Right renal cortex interstitium (tissue), 3 donors: ENCODE measurements around the gene CCR5AS.
A peak's percentile ranks its signal among the peaks of the same experiment; 100 is the strongest.

Source experiments
- DNase-seq, 3 donors: peaks; one replicate each; pipeline ENCODE4 v3.0.0-alpha.2; 2013; ENCODE audit warnings: low read depth in 3 of 3, low spot score in 2 of 3

CCR5AS gene

GRCh38 chr3:46383211-46383950 lies 23.5 kb downstream of the CCR5AS start:
- no peak for DNase-seq

- DNase-seq = no peak
These were observed 25.2 kb downstream of the CCR5AS start for GRCh38 chr3:46381625-46382024.

- no peak for DNase-seq
These were observed 26.2 kb downstream of the CCR5AS start for GRCh38 chr3:46380471-46381221.

GRCh38 chr3:46378426-46378942 lies 28.4 kb downstream of the CCR5AS start:
- peak; percentile 12 to 32 (median 19) for DNase-seq

GRCh38 chr3:46375814-46376213 lies 31.1 kb downstream of the CCR5AS start:
- no peak for DNase-seq

GRCh38 chr3:46375218-46375617 lies 31.6 kb downstream of the CCR5AS start:
- DNase-seq = no peak

GRCh38 chr3:46374755-46375154 lies 32.1 kb downstream of the CCR5AS start:
- DNase-seq = no peak

- no peak for DNase-seq
These were observed 34.1 kb downstream of the CCR5AS start for GRCh38 chr3:46372492-46373359.

- DNase-seq = no peak
These were observed 35.1 kb downstream of the CCR5AS start for GRCh38 chr3:46371519-46372340.

- no peak for DNase-seq
These were observed 35.9 kb downstream of the CCR5AS start, which contains the start of gene CCR5 for GRCh38 chr3:46370839-46371518. CCR5 (plus strand) TSS chr3:46370946; CDS start chr3:46372903, 1,957 bp downstream.

GRCh38 chr3:46369675-46370132 lies 37.2 kb downstream of the CCR5AS start:
- no peak for DNase-seq

GRCh38 chr3:46369151-46369550 lies 37.7 kb downstream of the CCR5AS start:
- no peak for DNase-seq

- DNase-seq = no peak
These were observed 38.3 kb downstream of the CCR5AS start for GRCh38 chr3:46368569-46368968.

GRCh38 chr3:46367811-46368210 lies 39.1 kb downstream of the CCR5AS start:
- DNase-seq = no peak

GRCh38 chr3:46365737-46366524 lies 40.9 kb downstream of the CCR5AS start:
- DNase-seq = no peak

GRCh38 chr3:46365041-46365440 lies 41.8 kb downstream of the CCR5AS start:
- DNase-seq = no peak

GRCh38 chr3:46361408-46362283 lies 45.2 kb downstream of the CCR5AS start:
- DNase-seq = no peak

- DNase-seq = no peak
These were observed 46.0 kb downstream of the CCR5AS start for GRCh38 chr3:46360907-46361306.
